Right ventricle myocardium superior (tissue), 1 donor: ENCODE results near the gene PDF. TPM values are rescaled to one million over a fixed set of nuclear protein-coding genes. Genes with fewer than 3 reads are reported as not detected.
"Not testable (repeated sequence)": the region's sequence is repeated elsewhere in the genome, so short reads cannot be mapped to it uniquely, and the experiment has no call there.

ENCODE experiments used
- ATAC-seq: fragments of 200-7000 bp; cut with Tn5 transposase; one replicate; pipeline ENCODE4 v1.9.1; 2020; ENCODE audit warnings: mild to moderate bottlenecking; ENCODE audit not compliant: poor library complexity
- DNase-seq: peaks from one replicate; pipeline ENCODE4 v3.0.0-alpha.2; 2020
- intact Hi-C: fragments of 100-400 bp; cut with DNase I; formaldehyde crosslinking; loops from one replicate; pipeline ENCODE4 v1.11.2; 2022
- long read RNA-seq: library from polyadenylated mRNA; unstranded; transcript quantifications from one replicate; pipeline ENCODE4 v2.0.0, GENCODE V29; 2021
- total RNA-seq: library from RNA; stranded (reverse); fragmentation: NEBNext Ultra II Directional; extraction: Animal tissue kit (Norgen Biotek cat#: 25700); gene quantifications from one replicate; pipeline ENCODE4 v1.2.1, GENCODE V29; 2021
- donor health status: DM: no; HTN: yes; CAD: no; lungs with severe emphysema.

PDF gene
- 5.6 TPM for total RNA-seq
- long read RNA-seq, transcript PDF-201 (2 exons, 1,158 nt), result major isoform, 11 of 11 reads
- long read RNA-seq, partial matches to known transcripts, result 0 of 11 reads
- long read RNA-seq, other reads (novel, unspliced or antisense), result 0 of 11 reads

GRCh38 chr16:69330286-69331109, at the start of gene PDF:
PDF (minus strand) TSS chr16:69330588; CDS start chr16:69330570, 18 bp downstream.
- intact Hi-C loops, result no loop called here
- peak; percentile 99 for ATAC-seq
- DNase-seq, result peak; percentile 96

DNA sequence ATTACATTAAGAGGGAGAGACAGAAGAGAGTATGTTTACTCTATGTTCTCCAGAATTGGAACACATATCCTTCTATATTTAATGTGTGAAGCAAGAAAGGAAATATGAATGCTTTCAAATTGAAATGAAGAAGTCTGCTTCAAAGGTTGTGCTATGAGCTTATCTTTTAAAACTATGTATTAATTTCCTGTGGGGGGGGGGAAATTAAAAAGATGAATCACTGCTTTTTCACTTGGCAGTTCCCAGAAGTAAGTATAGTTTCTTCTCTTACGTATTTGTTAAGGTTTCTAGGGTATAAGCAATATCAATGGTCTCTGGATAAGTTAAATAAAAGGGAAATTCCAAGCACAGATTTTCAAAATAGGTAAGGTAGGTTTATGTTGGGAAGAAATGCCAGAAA, 48.4 kb upstream of the PDF start:
- DNase-seq (no peak), ATAC-seq (no peak)
- intact Hi-C loops, result no loop called here

- intact Hi-C loops, result no loop called here
- DNase-seq (no peak), ATAC-seq (no peak)
Observed at GRCh38 chr16:69378036-69378435, 47.6 kb upstream of the PDF start.

GRCh38 chr16:69376393-69377059, 46.1 kb upstream of the PDF start:
- DNase-seq, result no peak
- intact Hi-C loops, result no loop called here
- no peak for ATAC-seq

- peak; percentile 29 for ATAC-seq
Observed at GRCh38 chr16:69373019-69373418, 42.6 kb upstream of the PDF start.

GRCh38 chr16:69371564-69371963, 41.2 kb upstream of the PDF start:
- no peak for ATAC-seq
- intact Hi-C loops, result no loop called here
- DNase-seq, result no peak

More at GRCh38 chr16:69373019-69373418, 42.6 kb upstream of the PDF start:
- DNase-seq, result no peak
- intact Hi-C loops, result no loop called here

GRCh38 chr16:69368866-69369265, 38.5 kb upstream of the PDF start:
- intact Hi-C loops, result no loop called here

DNA sequence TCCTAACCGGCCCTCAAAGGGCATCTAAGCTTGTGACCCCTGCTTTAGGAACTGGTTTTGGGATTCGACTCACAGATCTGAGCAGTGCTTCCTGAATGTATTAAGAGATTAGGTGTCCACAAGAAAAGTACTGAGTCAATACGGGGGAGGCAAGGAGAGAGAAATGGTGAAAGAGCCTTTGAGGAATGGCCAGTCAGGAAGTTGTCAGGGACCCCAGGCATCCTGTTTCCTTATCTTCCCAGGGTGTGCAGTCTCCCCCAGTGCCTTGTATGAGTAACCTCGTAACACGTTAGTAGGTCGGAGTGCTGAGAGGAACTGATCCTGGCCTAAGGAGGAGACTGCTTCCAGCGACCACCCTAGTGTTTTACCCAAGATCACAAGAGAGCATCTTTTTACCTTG, 37.6 kb upstream of the PDF start:
- no peak for ATAC-seq
- intact Hi-C loops, result no loop called here
- DNase-seq, result no peak

More at GRCh38 chr16:69368866-69369265, 38.5 kb upstream of the PDF start:
- DNase-seq (no peak), ATAC-seq (no peak)

- intact Hi-C loops, result no loop called here
- DNase-seq (no peak), ATAC-seq (no peak)
Observed at GRCh38 chr16:69366431-69366830, 36.0 kb upstream of the PDF start.

DNA sequence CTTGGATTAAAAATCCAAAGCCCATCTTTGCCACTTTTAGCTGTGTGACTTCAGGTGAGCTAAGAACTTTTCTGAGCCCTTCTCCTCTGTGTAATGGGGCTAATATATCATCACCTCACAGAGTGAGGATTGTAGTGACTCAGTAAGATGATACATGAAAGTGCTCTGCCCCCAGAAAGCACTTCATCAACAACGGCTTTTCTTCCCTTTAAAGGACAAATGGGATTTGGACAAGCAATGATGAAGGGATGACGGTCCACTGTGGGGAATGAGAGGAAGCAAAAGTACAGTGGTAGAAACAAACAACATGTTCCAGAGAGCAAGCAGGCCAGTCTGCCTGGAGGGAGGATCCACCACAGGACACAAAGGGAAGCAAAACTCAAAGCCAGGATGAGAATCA, 35.5 kb upstream of the PDF start:
- no peak for ATAC-seq
- no peak for DNase-seq
- intact Hi-C loops, result no loop called here

DNA sequence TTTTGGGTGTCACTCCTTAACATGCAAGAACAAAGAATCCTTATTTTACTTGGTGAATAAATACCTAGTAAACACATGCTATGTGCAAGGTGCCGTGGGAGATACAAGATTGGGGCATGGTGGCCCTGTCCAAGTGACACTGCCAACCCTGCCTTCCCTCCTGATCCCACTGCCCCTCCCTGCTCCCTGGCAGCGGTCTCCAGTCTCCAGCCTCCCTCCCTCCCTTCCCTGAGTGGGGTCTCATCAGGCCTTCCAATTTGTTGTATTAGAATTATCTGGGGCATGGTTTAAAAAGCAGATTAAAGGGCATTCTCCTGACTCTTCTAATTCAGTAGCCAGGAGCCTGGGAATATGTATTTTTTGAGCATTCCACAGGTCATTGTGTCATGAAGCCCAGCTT, 33.7 kb upstream of the PDF start:
- DNase-seq (no peak), ATAC-seq (no peak)
- intact Hi-C loops, result no loop called here

DNA sequence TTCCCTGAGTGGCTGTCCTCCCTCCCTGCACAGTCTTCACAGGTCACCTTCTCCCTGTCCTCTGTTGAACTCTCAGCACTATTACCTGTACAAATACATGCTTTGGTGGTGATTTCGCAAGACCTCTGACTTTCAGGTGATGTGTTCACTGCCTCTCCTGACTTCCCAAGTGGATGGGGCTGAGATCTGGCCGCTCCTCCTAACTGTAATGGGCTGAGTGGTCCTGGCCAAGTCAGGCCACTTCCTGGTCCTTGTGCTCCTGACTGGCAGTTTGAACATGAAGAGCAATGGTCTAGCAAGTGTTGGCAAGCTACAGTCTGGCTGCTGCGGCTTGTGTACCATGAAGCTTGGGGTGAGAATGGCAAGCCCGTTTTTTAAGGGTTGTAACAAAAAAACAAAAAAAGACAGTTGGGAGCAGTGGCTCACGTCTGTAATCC, 32.9 kb upstream of the PDF start:
- ATAC-seq, result peak; percentile 31
- no peak for DNase-seq
- intact Hi-C loops, result no loop called here

GRCh38 chr16:69360070-69360469, 29.7 kb upstream of the PDF start:
- DNase-seq, intact Hi-C loops, ATAC-seq: not testable (repeated sequence)

DNA sequence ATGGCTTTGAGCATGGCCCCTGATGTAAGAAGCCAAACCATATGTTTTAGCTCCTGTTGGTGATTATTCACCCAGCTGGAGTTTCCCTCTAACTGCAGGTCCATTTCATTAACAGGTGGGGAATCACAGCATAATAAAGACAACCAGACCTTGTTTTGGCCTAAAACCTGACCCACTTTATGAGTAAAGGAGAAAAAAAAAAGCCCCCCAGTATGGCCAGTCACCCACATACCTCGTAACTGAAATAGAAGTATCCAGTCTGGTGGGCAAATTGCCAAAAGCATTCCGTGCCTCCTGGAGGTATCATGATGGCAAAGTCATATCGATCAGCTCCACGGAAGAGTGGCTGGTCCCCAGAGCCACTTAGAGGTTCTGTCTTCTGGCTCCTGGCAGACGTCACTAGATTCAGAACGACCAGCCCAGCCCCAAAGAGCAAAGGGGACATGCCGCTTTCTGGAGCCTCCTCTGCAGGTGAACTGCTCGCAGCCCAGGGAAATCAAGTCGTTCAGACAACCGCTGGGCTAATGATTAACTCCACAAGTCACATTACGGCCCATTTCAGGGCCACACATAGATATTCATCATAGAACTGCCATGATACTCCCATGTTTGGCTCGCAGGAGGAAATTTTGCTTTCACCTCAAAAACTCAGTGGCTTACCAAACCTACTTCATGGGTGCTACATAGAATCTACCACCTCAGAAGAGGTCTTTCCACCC, 21.1 kb upstream of the PDF start, which contains the start of gene TMED6:
Gene TMED6, minus strand, starts transcription at position 478 of the 719 bp plus-strand sequence. Its CDS starts 33 bp downstream, at position 445.
- intact Hi-C loops, result no loop called here
- no peak for DNase-seq
- ATAC-seq, result no peak

DNA sequence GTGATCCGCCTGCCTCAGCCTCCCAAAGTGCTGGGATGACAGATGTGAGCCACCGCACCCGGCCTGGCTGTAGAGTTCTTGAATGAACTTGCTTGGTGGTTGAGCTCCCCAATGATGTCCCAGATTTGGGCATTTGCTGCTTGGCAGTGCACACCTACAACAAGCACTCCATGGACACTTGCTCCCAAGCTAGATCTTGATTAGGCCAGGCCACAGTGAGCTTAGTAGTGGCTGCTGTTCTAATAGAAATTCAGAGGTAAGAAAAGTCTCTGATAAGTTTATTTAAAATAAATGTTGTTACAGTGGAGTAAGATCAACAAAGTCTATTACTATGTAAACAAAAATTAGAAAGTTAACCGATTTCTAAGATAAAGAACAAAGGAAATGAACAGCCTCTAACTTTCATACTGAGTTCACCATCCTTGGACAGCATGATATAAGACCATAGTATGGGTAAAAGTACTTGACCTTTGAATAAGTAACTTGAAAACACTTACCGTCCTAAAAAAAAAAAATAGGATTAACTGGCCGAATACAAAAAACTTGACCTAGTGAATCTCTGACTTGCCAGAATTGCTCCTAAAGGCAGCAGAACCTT, 20.2 kb upstream of the PDF start:
- intact Hi-C loops, result no loop called here
- ATAC-seq, result no peak
- no peak for DNase-seq

DNA sequence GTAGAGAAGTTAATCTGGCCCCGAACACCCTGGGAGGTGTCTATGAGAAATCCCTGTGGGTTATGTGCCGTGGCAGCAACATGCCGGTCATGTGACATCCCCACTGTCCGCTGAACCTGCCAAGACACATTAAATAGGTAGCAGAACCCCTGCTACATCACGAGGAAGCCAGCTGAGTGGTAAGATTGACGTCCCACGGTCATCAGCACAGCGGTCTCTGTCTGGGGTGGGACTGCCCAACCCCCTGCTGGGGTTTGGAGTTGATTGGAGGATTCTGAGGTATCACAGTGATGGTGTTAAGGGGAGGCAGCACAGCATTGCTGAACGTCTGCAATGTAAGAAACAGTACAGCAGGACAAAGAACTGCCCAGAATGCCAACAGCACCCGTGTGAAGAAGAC, 19.1 kb upstream of the PDF start:
- intact Hi-C loops, result no loop called here
- no peak for DNase-seq
- no peak for ATAC-seq

DNA sequence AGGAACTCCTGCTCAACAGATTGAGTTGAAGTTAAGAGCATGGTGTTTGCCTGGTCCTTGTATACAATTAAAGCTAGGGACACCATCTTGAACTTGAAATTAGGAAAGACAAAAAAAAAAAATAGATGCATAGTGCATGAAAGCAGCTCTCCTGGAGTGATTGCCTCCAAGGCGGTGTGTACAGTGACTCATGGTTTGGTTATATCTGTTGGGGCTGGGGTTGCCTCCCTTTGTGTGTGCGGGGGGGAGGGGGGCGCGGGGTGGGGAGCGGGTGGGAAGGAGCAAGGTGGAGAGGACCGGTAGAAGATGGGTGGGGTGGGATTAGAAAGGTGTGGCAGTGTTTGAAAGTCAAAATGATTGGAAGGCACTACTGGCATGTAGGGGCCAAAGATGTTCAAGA, 17.8 kb upstream of the PDF start:
- intact Hi-C loops, result no loop called here
- no peak for ATAC-seq
- no peak for DNase-seq

- ATAC-seq (no peak), DNase-seq (no peak)
- intact Hi-C loops, result no loop called here
Observed at GRCh38 chr16:69346683-69347082, 16.3 kb upstream of the PDF start.

- intact Hi-C loops, result no loop called here
- no peak for ATAC-seq
- DNase-seq, result no peak
Observed at GRCh38 chr16:69345923-69346322, 15.5 kb upstream of the PDF start.
